ENCODE results near the gene DLGAP4. TPM values are rescaled to one million over a fixed set of nuclear protein-coding genes. Genes with fewer than 3 reads are reported as not detected.

Gene DLGAP4
- total and polyA plus RNA-seq, 10 of the 15 experiments (the other 5 are each of a cell fraction or from before 2014, with no cell fraction given): 0.42 to 43.3 (median 19.0) TPM

DNA sequence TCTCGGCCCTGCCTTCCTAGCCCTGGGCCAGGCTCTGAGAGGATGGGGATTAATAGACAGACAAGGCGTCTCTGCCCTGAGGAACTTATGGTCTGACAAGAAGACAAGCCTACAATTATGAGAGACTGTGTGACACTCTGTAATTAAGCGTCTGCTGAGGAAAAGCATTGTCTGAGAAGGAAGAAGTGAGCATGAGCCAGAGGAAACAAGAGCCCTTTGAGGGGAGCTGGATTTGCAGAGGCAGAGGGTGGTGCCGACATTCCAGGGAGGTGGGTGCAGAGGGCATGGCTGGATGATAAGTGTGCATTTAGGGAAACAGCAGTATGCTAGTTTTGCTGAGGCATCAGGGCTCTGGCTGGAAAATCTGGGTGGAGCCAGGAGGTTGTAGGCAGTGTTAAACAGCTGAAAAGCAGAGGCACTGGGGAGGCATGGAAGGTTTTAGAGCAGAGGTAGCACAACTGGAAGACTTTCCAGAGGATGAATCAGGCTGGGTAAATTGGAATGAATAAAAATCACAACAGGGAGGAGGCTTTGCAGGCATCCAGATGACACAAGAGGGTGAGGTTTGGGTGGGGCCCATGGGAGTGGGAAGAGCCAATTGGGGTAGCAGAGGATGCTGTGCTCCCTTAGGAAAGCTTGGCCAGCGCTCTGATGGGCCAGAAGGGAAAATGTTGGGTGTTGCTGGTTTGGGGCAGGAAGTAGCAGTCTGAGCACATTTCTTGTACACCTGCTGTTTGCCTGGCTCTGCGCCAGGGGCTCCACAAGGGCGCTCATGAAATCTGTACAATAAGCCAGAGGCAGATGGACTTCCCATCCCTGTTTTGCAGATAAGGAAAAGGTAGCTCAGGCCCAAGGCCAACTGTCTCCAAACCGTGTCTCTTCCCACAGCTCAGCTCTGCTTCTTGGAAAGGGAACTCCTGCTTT lies 161.2 kb downstream of the DLGAP4 start (continued):
- TF ChIP-seq, protein P1, sequence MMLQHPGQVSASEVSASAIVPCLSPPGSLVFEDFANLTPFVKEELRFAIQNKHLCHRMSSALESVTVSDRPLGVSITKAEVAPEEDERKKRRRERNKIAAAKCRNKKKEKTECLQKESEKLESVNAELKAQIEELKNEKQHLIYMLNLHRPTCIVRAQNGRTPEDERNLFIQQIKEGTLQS (IDR thresholded peaks at IDR 0.05; ENCODE audit: borderline replicate concordance, extremely low read depth, low read depth, low read length): no peak
- no peak for TF ChIP-seq RAD21 (IDR thresholded peaks at IDR 0.05; ENCODE audit: insufficient read depth, low read depth, low read length)
- no peak for TF ChIP-seq EZH2 (IDR thresholded peaks at IDR 0.05; ENCODE audit: borderline replicate concordance, control insufficient read depth, low read depth, low read length)
- no peak for TF ChIP-seq MEF2A (IDR thresholded peaks at IDR 0.05; ENCODE audit: insufficient read depth, low read depth, low read length)
- TF ChIP-seq MTA2 (IDR thresholded peaks at IDR 0.05; ENCODE audit: low read depth): no peak
- TF ChIP-seq, protein P2, sequence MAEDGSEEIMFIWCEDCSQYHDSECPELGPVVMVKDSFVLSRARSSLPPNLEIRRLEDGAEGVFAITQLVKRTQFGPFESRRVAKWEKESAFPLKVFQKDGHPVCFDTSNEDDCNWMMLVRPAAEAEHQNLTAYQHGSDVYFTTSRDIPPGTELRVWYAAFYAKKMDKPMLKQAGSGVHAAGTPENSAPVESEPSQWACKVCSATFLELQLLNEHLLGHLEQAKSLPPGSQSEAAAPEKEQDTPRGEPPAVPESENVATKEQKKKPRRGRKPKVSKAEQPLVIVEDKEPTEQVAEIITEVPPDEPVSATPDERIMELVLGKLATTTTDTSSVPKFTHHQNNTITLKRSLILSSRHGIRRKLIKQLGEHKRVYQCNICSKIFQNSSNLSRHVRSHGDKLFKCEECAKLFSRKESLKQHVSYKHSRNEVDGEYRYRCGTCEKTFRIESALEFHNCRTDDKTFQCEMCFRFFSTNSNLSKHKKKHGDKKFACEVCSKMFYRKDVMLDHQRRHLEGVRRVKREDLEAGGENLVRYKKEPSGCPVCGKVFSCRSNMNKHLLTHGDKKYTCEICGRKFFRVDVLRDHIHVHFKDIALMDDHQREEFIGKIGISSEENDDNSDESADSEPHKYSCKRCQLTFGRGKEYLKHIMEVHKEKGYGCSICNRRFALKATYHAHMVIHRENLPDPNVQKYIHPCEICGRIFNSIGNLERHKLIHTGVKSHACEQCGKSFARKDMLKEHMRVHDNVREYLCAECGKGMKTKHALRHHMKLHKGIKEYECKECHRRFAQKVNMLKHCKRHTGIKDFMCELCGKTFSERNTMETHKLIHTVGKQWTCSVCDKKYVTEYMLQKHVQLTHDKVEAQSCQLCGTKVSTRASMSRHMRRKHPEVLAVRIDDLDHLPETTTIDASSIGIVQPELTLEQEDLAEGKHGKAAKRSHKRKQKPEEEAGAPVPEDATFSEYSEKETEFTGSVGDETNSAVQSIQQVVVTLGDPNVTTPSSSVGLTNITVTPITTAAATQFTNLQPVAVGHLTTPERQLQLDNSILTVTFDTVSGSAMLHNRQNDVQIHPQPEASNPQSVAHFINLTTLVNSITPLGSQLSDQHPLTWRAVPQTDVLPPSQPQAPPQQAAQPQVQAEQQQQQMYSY (CRISPR knock-in tag; IDR thresholded peaks at IDR 0.05): no peak
- no peak for TF ChIP-seq PML (IDR thresholded peaks at IDR 0.05; ENCODE audit: low read length)
- TF ChIP-seq, protein P3, sequence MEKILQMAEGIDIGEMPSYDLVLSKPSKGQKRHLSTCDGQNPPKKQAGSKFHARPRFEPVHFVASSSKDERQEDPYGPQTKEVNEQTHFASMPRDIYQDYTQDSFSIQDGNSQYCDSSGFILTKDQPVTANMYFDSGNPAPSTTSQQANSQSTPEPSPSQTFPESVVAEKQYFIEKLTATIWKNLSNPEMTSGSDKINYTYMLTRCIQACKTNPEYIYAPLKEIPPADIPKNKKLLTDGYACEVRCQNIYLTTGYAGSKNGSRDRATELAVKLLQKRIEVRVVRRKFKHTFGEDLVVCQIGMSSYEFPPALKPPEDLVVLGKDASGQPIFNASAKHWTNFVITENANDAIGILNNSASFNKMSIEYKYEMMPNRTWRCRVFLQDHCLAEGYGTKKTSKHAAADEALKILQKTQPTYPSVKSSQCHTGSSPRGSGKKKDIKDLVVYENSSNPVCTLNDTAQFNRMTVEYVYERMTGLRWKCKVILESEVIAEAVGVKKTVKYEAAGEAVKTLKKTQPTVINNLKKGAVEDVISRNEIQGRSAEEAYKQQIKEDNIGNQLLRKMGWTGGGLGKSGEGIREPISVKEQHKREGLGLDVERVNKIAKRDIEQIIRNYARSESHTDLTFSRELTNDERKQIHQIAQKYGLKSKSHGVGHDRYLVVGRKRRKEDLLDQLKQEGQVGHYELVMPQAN (conservative IDR thresholded peaks at IDR 0.05): no peak
- TF ChIP-seq FOXK2 (IDR thresholded peaks at IDR 0.05): no peak
- no peak for TF ChIP-seq KLF5 (IDR thresholded peaks at IDR 0.05; ENCODE audit: partially characterized antibody)
- TF ChIP-seq STAT1 (conservative IDR thresholded peaks at IDR 0.05): no peak
- TF ChIP-seq POLR2AphosphoS2 (IDR thresholded peaks at IDR 0.05; ENCODE audit: low read depth, low read length): no peak
- no peak for TF ChIP-seq HCFC1 (IDR thresholded peaks at IDR 0.05; ENCODE audit: low read length)
- no peak for TF ChIP-seq EGR1 (IDR thresholded peaks at IDR 0.05; ENCODE audit: borderline replicate concordance in 1 of 2, low read depth in 2 of 2, low read length in 2 of 2)
- TF ChIP-seq, protein P4, sequence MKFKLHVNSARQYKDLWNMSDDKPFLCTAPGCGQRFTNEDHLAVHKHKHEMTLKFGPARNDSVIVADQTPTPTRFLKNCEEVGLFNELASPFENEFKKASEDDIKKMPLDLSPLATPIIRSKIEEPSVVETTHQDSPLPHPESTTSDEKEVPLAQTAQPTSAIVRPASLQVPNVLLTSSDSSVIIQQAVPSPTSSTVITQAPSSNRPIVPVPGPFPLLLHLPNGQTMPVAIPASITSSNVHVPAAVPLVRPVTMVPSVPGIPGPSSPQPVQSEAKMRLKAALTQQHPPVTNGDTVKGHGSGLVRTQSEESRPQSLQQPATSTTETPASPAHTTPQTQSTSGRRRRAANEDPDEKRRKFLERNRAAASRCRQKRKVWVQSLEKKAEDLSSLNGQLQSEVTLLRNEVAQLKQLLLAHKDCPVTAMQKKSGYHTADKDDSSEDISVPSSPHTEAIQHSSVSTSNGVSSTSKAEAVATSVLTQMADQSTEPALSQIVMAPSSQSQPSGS (IDR thresholded peaks at IDR 0.05; ENCODE audit: low read length): no peak
- TF ChIP-seq, protein P5, sequence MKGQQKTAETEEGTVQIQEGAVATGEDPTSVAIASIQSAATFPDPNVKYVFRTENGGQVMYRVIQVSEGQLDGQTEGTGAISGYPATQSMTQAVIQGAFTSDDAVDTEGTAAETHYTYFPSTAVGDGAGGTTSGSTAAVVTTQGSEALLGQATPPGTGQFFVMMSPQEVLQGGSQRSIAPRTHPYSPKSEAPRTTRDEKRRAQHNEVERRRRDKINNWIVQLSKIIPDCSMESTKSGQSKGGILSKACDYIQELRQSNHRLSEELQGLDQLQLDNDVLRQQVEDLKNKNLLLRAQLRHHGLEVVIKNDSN (IDR thresholded peaks at IDR 0.05; ENCODE audit: borderline replicate concordance, extremely low read length, insufficient read depth, low read depth, low read length): no peak
- TF ChIP-seq ZNF207 (IDR thresholded peaks at IDR 0.05; ENCODE audit: borderline replicate concordance): no peak
- TF ChIP-seq TBL1XR1 (IDR thresholded peaks at IDR 0.05; ENCODE audit: low read depth, low read length): no peak
- no peak for TF ChIP-seq CHD1 (IDR thresholded peaks at IDR 0.05; ENCODE audit: low read depth, low read length)

Measured in GM12878 (cell line).